ENCODE results near the gene PLCB4. TPM values are rescaled to one million over a fixed set of nuclear protein-coding genes. Genes with fewer than 3 reads are reported as not detected.

The PLCB4 gene
- total RNA-seq, 2 donors from 2014 or later, result 15.3 to 24.1 TPM

DNA sequence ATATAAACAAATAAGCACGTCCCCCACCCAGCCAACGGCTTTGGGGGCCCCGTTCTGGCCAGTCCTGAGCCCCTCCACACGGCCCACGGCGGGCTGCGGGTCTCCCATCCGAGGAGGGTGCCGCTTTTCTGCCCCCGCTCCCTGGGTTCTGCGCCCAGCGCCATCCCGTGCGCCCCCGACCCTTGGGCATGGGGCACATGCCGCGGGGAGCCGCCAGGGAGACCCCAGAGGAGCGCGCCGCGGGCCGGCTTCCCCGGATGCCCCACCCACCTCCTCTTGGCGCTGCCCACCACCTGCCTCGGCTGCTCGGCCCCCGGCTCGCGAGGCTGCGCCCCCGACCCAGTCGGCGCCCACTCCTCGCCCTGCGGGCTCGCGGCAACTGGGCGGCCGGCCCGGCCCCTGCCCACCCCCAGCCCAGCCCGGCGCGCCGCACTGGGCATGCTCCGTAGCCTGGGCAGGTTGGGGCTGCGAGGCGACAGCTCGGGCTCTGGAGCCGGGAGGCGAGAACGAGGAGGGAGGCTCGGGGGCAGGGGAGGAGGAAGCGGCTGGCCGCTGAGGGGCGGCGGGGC, 570 bp upstream of the PLCB4 start:
- no peak for DNase-seq (ENCODE audit: low spot score)

DNA sequence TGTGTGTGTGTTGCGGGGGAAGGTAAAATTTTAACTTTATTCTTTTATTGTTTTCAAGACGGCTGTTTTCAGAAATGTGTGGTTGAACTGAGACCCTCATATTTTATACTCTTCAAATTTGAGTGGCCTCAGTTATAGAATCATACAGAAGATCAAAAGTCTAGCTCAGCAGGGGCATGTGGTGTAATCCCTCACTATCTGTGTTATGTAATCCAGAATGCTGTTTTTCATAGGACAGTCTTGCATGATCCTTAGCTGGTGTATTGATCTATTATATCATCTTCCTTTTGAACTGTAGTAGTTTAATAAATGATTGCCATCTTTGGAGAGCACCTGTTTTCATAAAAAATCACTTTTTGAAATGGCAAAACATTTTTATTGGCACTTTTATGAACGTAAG, 1.4 kb downstream of the PLCB4 start:
- Histone ChIP-seq H3K4me3 (no peak overlapping the region), H3K27ac (no peak overlapping the region), H3K27me3 (replicated peaks; ENCODE audit: insufficient read depth) (no peaks in the 10 kb centered on the region), H3K4me1 (ENCODE audit: control insufficient read depth in 1 of 2, low read depth in 2 of 2) (peaks cover 4 to 10% of the 10 kb centered on the region in 2 donors), H3K36me3 (no peaks in the 10 kb centered on the region), H3K9me3 (no peaks in the 10 kb centered on the region)
- ATAC-seq (ENCODE audit: insufficient number of reproducible peaks, low FRiP score, low read depth) (no peak), DNase-seq (ENCODE audit: low spot score) (no peak)
- TF ChIP-seq, protein P1, sequence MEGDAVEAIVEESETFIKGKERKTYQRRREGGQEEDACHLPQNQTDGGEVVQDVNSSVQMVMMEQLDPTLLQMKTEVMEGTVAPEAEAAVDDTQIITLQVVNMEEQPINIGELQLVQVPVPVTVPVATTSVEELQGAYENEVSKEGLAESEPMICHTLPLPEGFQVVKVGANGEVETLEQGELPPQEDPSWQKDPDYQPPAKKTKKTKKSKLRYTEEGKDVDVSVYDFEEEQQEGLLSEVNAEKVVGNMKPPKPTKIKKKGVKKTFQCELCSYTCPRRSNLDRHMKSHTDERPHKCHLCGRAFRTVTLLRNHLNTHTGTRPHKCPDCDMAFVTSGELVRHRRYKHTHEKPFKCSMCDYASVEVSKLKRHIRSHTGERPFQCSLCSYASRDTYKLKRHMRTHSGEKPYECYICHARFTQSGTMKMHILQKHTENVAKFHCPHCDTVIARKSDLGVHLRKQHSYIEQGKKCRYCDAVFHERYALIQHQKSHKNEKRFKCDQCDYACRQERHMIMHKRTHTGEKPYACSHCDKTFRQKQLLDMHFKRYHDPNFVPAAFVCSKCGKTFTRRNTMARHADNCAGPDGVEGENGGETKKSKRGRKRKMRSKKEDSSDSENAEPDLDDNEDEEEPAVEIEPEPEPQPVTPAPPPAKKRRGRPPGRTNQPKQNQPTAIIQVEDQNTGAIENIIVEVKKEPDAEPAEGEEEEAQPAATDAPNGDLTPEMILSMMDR (IDR thresholded peaks at IDR 0.05), result no peak

More for the DNA sequence above, 570 bp upstream of the PLCB4 start:
- TF ChIP-seq, protein P1 (IDR thresholded peaks at IDR 0.05), result no peak
- H3K27ac ChIP-seq, result peak overlapping the region; percentile 76 to 81
- no peaks in the 10 kb centered on the region for H3K9me3 ChIP-seq
- ATAC-seq (ENCODE audit: insufficient number of reproducible peaks, low FRiP score, low read depth), result peak; percentile 27
- H3K27me3 ChIP-seq (replicated peaks; ENCODE audit: insufficient read depth), result no peaks in the 10 kb centered on the region
- peak overlapping the region; percentile 77 for H3K4me3 ChIP-seq
- H3K36me3 ChIP-seq, result no peaks in the 10 kb centered on the region
- H3K4me1 ChIP-seq (ENCODE audit: control insufficient read depth in 1 of 2, low read depth in 2 of 2), result peaks cover 4 to 10% of the 10 kb centered on the region in 2 donors

DNA sequence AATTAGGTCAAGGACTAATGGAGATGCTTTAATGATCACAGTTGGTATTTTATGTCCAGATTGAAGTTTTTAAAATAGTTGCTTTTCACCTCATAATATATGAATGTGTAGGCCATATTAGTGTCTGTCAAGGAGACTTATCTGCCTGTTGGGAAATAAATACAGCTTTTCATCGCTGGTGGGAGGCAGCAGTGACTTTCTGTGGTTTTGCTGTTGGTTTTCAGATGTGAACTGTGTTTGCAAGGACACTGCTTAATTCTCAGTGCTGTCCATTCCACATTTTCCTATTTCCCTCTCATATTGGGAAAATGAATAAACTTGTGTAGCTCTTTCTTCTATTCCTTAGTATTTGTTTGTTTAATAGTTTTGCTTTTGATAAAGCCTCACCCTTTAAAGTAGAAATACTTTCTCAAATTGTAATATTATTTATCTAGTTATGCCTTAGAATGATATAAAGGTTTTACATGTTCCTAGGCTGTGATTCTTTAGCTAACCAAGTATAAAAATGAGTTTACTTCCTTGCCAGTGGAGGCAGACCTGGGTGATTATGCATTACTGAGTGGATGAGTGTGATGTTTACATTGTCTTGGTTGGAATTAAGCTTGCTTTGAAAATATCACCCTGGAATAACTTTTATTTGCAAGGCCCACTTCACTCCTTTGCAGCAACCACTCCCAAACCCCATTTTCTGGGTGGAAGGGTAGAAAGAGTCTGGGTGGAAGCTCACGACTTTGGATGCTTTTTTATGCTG, 3.3 kb downstream of the PLCB4 start:
- no peak for ATAC-seq (ENCODE audit: insufficient number of reproducible peaks, low FRiP score, low read depth)
- H3K36me3 ChIP-seq, result no peaks in the 10 kb centered on the region
- H3K4me3 ChIP-seq, result no peak overlapping the region
- H3K27me3 ChIP-seq (replicated peaks; ENCODE audit: insufficient read depth), result no peaks in the 10 kb centered on the region
- no peak overlapping the region for H3K27ac ChIP-seq
- TF ChIP-seq, protein P1 (IDR thresholded peaks at IDR 0.05), result no peak
- no peak for DNase-seq (ENCODE audit: low spot score)
- H3K9me3 ChIP-seq, result no peaks in the 10 kb centered on the region
- H3K4me1 ChIP-seq (ENCODE audit: control insufficient read depth in 1 of 2, low read depth in 2 of 2), result peaks cover 2 to 10% of the 10 kb centered on the region in 2 donors

GRCh38 chr20:9072861-9073500, 4.1 kb downstream of the PLCB4 start:
- DNase-seq (ENCODE audit: low spot score) (no peak), ATAC-seq (ENCODE audit: insufficient number of reproducible peaks, low FRiP score, low read depth) (no peak)
- Histone ChIP-seq H3K27ac (no peak overlapping the region), H3K4me3 (no peak overlapping the region), H3K4me1 (ENCODE audit: control insufficient read depth in 1 of 2, low read depth in 2 of 2) (peaks cover 0 to 5% of the 10 kb centered on the region in 2 donors), H3K9me3 (no peaks in the 10 kb centered on the region), H3K36me3 (no peaks in the 10 kb centered on the region), H3K27me3 (replicated peaks; ENCODE audit: insufficient read depth) (no peaks in the 10 kb centered on the region)
- TF ChIP-seq, protein P1 (IDR thresholded peaks at IDR 0.05), result no peak

Data from thoracic aorta (tissue), 2 donors.